Activated T-cell treated with anti-CD3 and anti-CD28 coated beads for 24 hours (primary cell): Measurements from ENCODE around the gene JMJD7.
A peak's percentile ranks its signal among the peaks of the same experiment; 100 is the strongest.

Experiments
- DNase-seq: peaks from one replicate; pipeline ENCODE4 v3.0.0-alpha.2; 2020; ENCODE audit warnings: low read depth

The JMJD7 gene

DNA sequence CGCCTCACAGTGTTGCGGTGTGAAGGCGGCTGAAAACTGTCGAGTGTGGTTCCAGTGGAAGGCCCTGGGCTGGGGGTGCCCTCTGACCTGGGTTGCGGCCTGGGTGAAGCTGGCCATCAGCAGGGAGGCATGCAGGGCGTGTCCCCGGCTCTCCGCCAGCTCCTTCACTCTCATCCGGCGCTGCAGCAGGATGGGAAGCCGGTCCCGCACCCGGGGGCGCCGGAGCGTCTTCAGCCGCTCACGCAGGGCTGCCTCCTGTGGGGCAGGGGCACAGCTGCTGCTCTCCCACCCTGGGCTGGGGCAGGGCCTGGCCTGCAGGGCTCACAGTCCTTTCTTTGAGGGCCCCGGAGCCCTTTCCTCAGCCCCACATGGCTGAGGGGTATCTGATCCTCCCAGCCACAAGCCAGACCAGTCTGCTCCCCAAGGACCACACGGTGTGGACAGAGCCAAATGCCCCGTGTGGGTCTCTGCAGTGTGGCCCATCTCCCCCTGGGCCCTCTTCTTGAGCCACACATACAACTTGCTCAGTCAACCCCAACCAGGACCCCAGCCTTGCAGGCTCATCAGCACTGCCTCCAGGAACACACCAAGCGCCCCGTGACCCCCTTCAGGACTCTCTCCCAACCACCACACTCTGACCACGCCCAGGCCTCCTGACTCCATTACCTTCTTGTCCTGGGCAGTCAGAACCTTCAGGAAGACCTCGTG is 39.1 kb downstream of the JMJD7 start:
- no peak for DNase-seq

DNA sequence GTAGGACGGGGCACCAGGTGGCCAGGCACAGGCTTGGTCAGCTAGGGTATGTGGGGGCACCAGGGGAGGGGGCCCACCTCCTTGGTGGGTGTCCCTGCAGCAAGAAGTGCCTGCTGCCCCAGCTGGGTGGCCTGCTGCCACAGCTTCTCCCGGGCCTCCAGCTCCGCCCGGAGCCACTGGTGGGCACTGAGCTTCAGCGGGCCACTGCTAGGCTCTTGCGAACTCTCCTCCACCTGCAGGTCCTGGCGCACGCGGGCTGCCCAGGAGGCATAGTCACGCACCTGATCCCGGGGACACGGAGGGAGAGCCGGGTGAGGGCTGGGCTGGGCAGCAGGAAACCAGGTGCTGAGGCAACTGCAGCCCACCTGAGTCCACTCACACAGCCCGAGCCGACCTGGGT is 40.4 kb downstream of the JMJD7 start:
- no peak for DNase-seq

DNA sequence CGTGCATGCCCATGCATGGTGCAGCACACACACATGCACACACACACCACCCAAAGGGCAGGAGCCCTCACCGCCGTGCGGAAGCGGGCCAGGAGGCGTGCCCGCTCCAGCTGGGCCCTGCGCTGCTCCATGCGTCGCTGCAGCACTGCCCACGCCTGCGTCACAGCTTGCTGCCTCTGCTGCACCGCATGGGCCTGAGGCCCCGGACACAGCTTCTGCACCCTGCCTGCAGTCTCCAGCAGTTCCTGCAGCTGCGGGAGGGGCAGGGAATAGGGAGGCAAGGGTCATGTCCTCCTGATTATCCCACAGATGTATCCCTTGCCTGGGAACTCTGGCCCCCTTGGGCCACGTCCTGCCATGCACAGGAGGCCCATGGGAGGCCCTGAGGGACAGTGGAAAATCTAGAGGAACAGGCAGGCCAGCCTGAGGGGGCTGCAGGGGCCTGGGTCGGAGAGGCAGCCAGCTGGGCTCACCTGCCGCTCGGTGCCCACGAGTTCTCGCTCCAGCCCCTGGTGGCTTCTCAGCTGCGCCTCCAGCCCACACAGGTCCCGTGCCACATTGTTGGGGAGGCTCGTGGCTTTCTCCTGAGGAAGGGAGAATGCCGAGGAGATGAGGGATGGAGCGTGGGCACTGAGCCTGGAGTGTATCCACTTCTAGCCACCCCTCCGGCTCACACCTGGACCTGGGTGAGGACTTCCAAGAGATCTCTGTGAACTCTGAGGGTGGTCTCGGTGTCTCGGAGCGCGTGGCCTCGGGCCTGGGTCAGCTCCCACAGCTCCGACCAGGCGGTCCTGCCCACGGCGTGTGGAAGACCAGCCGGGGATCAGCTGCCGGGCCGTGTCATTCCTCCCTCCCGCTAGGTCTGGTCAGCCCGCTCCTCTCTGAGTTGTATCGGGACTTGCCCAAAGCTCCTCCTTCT is 42.1 kb downstream of the JMJD7 start:
- DNase-seq: no peak

DNA sequence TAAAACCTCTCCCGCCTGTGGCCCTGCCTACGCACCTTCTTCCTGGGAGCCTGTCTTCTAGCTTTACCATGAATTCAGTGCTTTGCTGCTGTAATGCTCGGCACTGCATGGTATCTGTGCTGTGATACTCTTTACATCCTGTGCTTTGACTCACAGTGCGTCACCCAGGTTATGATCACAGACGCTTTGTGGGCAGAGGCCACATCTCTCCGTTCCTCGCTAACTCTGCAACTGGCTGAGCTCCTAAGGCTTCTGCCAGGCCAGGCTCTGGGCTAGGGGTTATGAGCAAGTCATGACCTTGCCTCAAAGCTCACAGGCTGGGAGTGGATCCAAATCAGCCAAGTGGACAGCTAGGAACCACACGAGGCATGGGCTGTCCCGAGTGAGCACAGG is 42.8 kb downstream of the JMJD7 start:
- DNase-seq: peak; percentile 41

DNA sequence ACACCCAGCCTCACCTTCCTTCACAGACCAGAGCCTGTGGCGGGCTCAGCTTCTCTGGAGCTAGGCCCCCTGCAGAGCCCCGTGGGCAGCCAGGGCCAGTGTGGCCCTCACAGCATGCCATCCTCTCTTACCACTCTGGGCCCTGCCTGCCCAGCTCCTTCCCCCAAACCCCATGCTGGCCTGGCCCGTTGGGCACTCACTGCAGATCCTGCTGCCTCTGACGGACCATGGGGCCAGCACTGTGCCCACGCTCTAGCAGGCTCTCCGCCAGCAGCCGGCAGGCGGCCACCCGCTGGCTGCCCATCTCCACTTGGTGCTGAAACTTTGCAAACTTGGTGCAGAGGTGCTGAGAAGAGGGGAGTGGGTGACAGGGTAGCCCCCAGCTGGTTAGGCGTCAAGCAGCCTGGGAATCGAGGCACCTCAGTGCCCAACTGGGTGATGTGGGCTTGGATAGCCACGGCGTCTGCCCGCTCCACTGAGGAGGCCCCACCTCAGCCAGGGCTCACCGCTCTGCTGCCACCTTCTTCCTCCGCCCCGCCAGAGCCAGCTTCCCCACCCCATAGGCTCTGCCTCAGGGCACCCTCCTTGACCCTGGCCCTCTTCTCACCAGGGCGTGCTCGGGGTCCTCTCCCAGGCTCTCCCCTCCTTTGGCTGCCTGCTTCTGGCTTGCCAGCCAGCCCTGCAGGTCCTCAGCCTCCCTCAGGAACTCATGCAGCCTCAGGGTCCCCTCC is 43.4 kb downstream of the JMJD7 start:
- DNase-seq: no peak

DNA sequence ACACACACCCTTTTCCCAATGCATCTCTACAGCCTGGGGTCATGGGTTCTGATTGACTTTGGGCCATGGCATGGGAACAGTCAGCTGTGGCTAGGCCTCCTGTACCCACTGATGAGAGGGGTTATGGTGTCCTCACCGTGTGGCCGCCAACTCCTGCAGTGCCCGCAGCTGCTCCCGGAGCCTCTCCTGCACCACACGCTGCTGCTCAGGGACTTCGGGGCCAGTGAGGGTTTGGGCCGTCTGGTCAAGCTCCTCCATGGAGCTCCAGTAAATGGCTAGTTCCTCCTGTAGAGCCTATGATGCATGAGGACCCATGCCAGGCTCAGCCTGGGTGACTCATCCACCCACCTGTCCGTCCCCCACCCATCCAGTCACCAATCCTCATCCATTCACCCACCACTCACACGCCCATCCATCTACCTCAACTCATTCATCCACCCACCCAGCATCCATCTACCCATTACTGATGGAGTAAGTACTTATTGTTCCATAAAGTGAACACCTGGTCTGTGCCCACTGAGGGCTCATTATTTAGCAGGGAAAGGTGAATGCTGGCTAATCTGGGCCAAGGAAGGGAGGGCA is 44.4 kb downstream of the JMJD7 start:
- no peak for DNase-seq

DNA sequence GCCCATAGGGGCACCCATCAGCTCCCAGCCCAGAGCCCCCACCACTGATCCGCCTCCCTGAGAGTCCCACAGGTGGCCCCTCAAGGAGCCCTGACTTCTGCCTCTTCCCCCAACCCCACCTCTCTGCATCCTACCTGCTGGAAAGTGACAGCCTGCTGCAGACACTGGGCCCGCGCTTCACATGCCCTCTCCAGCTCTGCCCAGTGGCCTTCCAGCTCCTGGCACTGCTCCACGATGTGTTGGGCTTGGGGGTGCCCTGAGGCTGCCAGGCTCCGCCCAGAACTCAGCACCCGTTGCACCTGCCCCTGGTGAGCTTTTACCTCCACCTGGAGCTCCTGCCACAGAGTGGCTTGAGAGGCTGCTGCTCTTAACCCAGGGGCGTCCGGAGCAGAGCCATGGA is 45.8 kb downstream of the JMJD7 start:
- no peak for DNase-seq

DNA sequence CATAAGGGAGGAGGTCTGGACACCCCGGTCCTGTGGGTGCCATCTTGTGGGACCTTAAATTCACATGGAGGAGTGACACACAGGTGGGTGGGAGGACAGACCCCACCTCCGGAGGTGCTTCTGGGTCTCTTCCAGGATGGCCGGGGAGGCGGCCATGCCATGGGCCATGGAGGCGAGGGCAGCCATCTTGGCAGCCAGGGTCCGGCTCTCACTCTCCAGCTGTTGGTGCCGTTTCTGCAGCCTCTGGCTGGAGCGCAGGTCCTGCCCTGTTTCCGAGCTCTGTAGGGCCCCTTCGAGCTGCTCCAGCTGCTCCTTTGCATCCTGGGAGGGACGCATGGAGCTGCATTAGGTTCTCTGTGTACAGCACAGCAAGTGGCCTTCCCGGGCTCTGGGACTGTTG is 46.8 kb downstream of the JMJD7 start:
- no peak for DNase-seq

DNA sequence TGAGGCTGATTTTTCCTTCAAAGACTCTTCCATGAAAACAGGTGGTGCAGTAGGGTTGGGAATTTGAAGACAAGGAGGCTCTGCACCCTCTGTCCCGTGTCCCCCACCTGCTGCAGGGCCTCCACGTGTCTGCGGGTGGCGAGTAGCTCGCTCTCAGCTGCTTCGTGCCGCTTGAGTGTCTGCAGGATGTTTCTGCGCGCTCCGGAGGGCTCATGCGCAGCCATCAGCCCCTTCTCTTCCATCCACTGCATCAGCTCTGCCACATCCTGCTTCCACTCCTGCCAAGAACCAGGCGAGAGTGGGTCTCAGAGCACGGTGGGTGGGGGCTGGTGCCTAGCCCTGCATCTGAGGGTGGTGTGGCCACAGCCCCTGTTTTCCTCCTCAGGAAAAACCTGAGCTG is 48.1 kb downstream of the JMJD7 start:
- no peak for DNase-seq

DNA sequence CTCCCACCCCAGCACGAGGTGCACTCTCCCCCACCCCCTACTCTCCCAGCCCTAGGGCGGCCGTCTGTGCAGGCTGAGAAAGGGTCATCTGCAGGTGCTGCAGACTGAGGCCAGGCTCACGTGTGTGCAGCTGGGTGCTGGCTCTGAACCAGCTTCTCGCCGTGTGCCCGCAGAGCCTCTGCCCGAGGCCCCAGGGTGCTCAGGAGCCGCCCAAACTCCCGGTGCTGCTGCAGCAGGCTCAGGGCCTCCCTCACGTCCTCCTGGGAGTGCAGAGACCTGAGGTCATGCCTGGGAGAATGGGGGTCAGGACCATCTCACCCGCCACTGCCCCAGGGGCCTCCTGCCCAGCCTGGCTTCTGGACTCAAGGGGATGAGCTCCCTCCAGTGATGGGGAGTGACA is 48.8 kb downstream of the JMJD7 start:
- no peak for DNase-seq

DNA sequence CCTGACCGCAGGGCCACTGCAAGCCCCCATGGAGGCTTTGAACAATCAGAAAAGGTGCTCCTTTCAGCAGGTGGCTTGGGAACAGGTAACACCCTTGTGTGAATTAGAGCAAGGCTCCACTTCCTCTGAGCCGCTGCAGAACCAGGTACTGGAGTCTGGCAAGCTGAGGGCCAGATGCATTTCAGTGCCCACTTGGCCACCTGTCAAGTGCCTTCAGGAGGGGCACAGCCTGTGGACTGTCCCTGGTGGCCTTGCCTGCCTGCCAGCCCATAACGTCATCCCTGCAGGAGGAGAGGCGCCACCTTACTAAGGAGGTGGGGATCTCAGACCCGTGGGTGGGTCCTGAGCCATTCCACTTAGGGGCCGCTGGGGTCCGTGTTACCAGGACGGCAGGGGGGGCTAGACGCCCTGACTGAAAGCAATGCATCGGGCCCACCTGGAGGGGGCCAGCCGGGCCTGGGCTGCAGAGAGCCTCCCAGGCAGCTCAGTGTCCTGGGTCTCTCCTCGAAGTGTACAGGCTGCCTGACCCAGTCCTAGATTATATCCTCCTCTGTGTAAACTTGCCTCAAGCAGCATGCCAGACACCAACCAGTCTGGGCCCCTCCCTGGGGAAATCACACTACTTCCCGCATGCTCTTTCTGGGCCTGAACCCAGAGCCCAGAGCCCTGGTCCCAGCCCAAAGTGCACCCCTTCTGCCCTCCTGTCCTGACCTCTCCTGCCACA is 49.9 kb downstream of the JMJD7 start:
- DNase-seq: no peak

DNA sequence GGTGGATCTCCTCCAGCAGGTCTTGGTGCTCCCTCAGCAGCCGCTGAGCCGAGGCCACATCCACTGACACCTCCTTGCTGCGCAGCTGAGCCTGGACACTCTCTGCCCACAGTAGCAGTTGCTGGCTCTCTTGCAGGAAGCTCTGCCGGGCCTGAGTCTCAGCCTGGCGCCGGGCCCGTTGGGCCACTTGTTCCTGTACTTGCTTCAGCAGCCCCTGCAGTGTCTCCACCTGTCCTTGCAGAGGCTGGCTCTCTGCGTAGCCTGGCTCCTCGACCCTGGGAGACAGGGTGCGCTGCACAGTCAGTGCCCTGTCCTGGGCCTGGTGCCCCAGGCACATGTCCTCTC is 50.4 kb downstream of the JMJD7 start:
- no peak for DNase-seq

DNA sequence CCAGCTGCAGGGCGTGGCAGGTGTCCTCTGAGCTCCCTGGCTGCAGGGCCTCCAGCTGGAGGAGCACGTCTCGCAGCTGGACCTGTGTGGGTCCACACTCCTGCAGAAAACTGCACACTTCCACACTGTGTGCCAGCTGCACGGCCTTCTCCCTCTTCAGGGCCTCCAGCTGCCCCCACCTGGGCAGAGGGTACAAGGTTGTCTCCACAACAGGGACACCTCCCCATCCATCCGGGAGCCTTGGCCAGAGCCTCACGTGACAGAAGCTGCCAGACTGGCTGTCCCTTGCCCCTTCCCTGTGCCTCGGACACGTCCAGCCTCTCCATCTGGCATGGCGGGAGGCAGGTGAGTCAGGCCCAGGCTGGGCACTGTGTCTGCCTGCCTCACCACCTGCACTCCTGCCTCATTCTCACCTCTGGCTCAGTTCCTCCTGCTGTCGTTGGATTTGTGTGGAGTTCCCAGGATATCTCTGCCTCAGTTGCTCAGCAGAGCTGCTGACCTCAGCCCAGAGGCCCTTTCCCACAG is 51.5 kb downstream of the JMJD7 start:
- no peak for DNase-seq

DNA sequence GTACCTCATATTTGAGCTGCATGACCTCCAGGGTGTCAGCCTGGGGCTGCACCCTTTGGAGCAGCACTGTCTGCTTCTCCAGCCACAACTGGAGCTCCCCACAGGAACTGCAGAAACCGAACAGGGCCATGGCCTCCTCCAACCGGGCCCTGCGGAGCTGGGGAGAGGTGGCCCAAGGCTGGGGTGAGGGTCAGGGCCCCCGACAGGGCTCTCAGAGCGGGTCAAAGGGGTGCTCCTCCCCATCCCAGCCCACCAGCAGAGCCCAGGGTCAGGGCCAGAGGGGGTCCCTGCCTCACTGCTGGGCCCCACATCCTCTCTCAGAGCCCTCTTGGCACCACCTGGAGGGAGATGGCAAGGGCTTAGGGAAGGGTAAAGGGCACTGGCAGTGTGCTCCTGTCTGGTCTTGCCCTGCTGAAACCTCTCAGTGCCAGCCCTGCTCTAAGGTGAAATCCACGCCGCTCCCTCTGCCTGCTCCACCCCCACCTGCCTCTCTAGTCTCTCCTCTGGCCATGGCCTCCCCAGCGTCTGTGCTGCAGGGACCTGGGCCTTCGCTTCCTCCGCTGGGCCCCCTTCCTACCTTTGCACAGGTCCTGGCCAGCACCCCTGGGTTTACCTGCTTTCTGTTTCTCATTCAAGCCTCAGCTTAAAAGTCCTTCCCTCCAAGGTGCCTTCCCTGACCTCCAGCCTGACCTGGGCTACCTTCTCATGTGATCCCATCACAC is 52.4 kb downstream of the JMJD7 start:
- DNase-seq: no peak

DNA sequence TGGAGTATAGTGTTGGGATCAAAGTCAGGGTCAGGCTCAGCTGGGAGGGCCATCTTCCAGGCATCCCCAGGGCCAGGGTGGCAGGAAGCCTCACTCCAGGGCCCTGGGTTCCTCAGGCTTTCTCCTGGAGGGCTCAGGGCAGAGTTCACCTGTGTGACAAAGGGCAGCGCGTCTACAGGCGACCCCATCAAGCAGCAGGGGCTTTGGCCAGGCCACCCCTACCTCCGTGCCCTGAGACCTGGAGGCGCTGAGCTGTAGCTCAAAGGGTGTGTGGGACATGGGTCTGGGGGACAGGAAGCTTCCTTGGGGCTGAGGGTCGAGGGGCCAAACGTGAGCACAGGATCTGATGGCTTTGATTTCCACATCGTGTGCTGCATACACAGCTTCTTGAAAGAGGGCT is 53.2 kb downstream of the JMJD7 start:
- DNase-seq: no peak

DNA sequence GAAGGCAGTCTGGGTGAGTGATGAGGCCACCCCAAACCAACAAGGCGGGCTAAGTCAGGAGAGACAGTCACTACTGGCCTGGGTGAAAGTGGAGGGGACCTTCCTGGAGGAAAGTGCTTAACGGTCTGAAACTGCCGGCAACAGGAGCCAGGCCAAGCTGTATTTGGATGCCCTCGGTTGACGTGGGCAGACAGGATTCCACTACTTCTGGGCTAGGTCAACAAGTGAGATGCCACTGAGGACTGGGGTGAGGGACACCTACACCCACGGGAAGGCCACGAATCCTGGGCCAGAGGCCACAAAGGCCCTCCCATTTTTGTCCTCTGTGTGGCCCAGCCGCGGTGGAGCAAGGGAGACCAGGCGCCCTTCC is 53.6 kb downstream of the JMJD7 start:
- no peak for DNase-seq

DNA sequence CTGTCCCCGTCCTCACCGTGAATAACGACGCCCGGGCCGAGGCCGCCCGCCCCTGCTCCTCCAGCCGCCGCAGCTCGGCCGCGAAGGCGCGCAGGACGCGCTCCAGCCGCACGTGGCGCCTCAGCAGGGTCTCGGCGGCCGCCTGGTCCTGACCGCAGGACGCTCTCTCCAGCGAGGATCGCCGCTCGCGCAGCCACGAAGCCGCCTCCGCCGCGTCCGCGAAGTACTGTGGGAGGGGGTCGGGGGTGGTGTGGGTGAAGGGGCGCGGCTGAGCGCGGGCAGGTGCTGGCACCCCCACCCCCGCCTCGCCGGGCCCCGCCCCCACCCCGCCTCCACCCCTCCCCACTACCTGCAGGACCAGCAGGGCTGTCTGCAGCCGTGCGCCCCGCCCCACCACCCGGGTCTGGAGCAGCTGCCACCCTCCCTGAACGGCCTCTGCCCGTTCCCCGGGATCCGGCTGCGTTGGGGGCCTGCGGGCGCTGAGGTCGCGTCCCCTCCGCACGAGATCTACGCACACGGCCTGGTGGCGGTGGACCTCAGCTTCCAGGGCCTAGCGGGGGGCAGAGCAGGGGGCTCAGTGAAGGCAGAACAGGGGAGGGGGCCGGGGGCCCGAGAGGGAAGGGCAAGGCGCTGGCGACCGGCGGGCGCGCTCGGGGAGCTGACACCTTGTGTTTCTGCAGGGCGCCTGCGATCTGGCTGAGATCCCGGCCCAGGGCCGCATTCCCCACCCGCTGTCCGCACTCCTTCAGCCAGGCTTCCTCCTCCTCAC is 54.2 kb downstream of the JMJD7 start:
- DNase-seq: no peak

DNA sequence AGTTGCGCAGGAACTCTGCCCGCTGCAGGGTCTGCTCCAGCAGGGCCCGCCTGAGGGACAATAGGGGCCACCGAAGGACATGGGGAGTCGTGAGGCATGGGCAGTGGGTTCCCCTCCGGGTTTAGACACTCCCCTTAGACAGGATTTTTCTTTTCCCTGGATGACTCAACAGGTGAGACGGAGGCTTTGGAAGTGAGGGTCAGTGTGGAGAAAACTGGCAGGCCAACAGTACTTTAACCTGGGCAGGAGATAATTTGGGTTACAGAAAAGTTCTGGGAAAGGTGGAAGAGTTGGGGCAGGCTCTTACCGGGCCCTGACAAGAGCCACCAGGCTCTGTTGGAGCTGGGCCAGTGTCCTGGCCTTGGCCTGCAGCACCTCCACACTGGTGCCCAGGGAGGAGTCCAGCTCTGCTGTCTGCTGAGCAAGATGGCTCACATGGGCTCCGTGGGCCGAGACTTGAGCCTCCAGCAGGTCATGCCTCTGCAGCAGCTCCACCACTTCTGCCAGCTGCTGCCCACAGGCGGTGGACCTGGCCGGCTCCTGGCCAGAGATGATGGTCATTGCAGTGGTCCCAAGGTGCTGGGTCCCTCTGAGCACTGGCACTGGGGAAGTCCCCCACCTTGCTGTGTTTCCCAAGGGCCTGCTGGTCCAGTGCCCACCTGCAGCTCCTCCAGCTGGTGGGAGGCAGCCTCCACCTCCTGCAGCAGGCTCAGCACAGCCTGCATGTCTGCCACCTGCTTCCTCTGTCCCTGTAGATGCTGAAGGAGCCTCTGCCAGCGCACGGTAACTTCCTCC is 55.0 kb downstream of the JMJD7 start:
- DNase-seq: no peak

DNA sequence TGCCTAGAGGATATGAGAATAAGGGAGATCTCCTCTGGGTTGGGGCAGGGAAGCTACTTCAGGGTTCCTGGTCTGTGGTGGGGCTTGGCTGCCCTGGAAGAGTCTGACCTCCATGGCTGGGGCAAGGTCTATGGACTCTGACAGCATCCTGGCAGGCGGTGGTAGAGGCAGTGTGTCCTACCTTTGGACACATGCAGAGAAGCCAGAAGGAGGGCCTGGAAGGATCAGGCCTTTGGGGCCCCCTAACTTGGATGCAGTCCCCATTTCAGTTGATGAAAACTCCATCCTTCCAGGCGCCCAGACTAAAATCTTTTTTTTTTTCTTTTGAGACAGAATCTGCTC is 55.6 kb downstream of the JMJD7 start:
- no peak for DNase-seq

DNA sequence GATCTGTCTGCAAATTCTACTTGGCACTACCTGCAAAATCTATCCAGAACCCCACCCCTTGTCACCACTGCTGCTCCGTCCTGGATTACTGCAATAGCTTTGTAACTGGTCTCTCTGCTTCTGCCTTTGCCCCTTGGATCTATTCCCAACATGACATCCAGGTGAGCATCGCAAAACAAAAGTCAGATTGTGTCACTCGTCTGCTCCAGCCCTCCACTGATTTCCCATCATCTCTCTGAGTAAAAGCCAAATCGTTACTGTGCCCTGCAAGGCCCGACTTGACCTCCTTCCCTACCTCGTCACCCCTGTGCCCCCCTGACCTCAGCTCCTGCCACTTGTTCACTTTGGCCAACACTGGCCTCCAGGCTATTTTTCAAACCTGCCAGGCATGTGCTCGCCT is 56.6 kb downstream of the JMJD7 start:
- no peak for DNase-seq
